ENCODE results near the gene MAD1L1. TPM values are rescaled to one million over a fixed set of nuclear protein-coding genes. Genes with fewer than 3 reads are reported as not detected.

The MAD1L1 gene
- total and polyA plus RNA-seq, 7 donors, result 11.7 to 17.5 (median 15.6) TPM

- Histone ChIP-seq H3K4me1 (no peaks in the 10 kb centered on the region), H3K27me3 (ENCODE audit: insufficient read depth in 3 of 3, low read length in 2 of 3) (no peaks in the 10 kb centered on the region), H3K4me3 (no peak overlapping the region), H3K9me3 (no peaks in the 10 kb centered on the region), H3K27ac (no peak overlapping the region), H3K36me3 (ENCODE audit: insufficient read depth in 1 of 2, low read depth in 1 of 2) (no peaks in the 10 kb centered on the region)
- peak; percentile 4 to 42 for DNase-seq
- WGBS, 3 donors, result 93 to 98% (median 95%) methylated on average over 21 of the region's 21 CpGs
- intact Hi-C loops (cut with DNase I), result no loop called here
- TF ChIP-seq CTCF (IDR thresholded peaks at IDR 0.05), result no peak
- no peak for ATAC-seq
Observed at GRCh38 chr7:2044883-2045471, 187.8 kb downstream of the MAD1L1 start.

DNA sequence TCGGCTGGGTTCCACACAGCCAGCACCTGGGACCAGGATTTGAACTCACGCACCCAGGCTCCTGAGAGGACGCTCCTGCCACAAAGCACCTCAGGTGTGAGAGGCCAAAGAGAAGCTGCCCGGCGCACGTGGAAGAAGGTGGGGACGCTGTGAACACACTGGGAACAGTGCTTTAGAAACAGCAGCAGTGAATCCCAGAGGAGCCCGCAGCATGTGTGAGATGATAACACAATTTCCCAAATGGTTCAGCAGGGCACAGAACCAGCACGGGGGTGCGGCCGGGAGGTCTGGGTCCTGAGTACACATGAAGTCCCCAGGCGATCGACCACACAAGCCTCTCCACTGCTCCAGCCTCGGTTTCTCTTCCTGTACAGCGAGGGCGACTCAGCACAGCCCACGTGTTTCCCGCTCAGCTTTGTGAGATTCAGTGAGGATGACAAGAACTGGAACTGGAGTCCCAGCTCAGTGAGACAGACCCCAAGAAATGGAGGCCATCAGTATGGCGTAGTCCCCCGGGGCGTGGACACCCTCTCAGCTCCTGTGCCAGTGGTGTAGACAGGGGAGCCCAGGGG is 188.3 kb downstream of the MAD1L1 start:
- Histone ChIP-seq H3K4me1 (no peaks in the 10 kb centered on the region), H3K36me3 (ENCODE audit: insufficient read depth in 1 of 2, low read depth in 1 of 2) (no peaks in the 10 kb centered on the region), H3K27ac (no peak overlapping the region), H3K4me3 (no peak overlapping the region), H3K9me3 (no peaks in the 10 kb centered on the region), H3K27me3 (ENCODE audit: insufficient read depth in 3 of 3, low read length in 2 of 3) (no peaks in the 10 kb centered on the region)
- intact Hi-C loops (cut with DNase I), result no loop called here
- DNase-seq (peak; percentile 2 to 23), ATAC-seq (no peak)
- 95 to 96% (median 96%) methylated on average over 21 of the region's 21 CpGs for WGBS, 3 donors
- no peak for TF ChIP-seq CTCF (IDR thresholded peaks at IDR 0.05)

DNA sequence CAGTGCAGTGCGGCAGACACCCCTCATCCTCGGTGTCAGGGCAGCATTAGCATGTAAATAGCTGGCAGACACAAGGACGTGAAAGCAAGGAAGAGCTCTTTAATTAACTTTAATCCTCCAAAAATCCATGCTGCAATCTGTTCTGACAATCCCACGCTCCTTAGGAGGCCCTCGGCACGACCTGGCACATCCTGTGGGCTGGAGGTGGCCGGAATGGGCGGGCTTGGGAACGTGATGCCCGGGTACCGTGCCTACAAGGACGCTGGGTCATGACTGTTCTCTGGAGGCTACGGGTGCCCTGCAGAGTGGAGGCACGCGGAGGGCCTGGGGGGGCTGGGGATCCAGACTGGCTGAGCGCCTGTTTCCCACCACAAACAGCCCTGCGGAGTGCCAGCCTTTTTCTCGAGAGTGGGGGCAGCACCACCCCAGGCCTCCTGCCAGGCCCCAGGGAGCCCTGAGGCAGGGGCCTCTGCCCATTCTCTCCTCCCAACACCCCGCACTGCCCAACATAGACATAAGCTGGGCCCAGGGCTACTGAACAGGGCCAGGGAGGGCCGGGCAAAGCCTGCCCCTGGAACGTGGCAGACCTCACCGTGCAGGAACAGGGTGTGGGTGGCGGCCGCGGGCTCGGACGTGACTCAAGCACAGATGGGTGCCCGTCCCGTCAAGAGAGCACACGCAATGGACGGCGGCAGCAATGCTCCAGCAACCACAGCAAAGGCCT is 189.3 kb downstream of the MAD1L1 start:
- intact Hi-C loops (cut with DNase I), result no loop called here
- Histone ChIP-seq H3K9me3 (no peaks in the 10 kb centered on the region), H3K4me1 (no peaks in the 10 kb centered on the region), H3K27me3 (ENCODE audit: insufficient read depth in 3 of 3, low read length in 2 of 3) (no peaks in the 10 kb centered on the region), H3K27ac (no peak overlapping the region), H3K4me3 (no peak overlapping the region), H3K36me3 (ENCODE audit: insufficient read depth in 1 of 2, low read depth in 1 of 2) (no peaks in the 10 kb centered on the region)
- DNase-seq, result peak; percentile 13 to 21
- no peak for ATAC-seq
- TF ChIP-seq CTCF (IDR thresholded peaks at IDR 0.05), result no peak
- WGBS, 3 donors, result 91 to 95% (median 94%) methylated on average over 32 of the region's 32 CpGs

- no peaks in the 10 kb centered on the region for H3K9me3 ChIP-seq
- H3K36me3 ChIP-seq (ENCODE audit: insufficient read depth in 1 of 2, low read depth in 1 of 2), result no peaks in the 10 kb centered on the region
- TF ChIP-seq CTCF (IDR thresholded peaks at IDR 0.05), result no peak
- H3K4me1 ChIP-seq, result no peaks in the 10 kb centered on the region
- H3K27ac ChIP-seq, result no peak overlapping the region
- H3K4me3 ChIP-seq, result no peak overlapping the region
- DNase-seq (peak; percentile 2 to 24), ATAC-seq (no peak)
- intact Hi-C loops (cut with DNase I), result no loop called here
- 87 to 94% (median 92%) methylated on average over 15 of the region's 15 CpGs for WGBS, 3 donors
- no peaks in the 10 kb centered on the region for H3K27me3 ChIP-seq (ENCODE audit: insufficient read depth in 3 of 3, low read length in 2 of 3)
Observed at GRCh38 chr7:2042650-2043049, 190.1 kb downstream of the MAD1L1 start.
